ENCODE data around the gene ACCSL. TPM values are rescaled to one million over a fixed set of nuclear protein-coding genes. Genes with fewer than 3 reads are reported as not detected.

The ACCSL gene
- total RNA-seq, 1 experiment from 2014 or later = not detected

DNA sequence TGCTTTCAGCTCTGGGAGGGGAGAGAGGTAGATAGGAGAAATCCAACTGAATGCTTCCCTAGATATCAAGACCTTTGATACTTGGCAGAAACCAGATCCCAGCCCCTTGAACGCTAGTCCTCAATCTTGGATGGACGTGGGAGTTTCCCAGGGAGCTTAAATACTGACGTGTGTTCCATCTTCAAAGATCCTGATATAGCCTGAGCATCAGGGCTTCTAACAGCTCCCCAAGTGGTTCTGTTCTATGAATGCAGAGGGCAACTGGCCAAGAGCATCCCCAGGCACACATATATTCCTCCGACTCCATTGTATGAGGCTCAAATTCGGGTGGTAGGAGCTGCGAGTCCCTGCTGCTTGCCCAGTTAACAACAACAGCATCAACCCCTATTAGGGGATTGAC lies 9.6 kb downstream of the ACCSL start:
- no peak for DNase-seq (ENCODE audit: low spot score)

DNA sequence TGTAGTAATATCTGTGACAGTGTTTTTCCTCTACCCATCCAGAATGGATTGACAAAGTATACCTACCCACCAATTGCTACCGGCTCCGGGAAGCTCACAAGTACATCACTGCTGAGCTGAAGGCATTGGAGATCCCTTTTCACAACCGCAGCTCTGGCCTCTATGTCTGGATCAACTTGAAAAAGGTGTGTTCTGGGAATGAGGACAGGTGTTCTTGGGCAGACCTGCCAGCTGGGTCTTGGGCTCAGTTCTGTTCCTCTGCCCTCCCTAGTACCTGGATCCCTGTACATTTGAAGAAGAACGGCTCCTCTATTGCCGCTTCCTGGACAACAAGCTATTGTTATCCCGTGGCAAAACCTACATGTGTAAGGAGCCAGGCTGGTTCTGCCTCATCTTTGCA lies 10.5 kb downstream of the ACCSL start:
- DNase-seq (ENCODE audit: low spot score) = no peak

DNA sequence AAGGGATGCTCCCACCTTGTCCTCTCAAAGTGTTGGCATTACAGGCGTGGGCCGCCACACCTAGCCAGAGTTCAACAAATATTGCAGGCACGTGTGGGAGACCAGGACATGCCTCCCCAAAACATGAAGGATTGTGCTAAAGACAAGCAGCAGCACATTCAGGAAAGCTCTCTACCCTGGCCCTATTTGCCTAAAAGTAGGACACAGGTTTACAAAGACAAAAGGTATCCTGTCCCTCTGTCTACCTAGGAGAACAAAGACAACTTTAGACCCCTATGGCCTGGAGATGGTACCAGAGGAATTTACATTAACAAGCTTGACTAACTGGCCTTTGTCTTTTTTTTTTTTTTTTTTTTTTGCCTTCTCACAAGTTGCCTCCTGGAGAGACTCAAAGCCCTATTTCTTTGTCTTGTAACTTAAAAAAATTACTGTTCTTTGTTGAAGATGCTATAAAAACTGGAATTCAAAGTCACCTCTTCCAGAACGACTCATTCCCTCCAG lies 17.4 kb downstream of the ACCSL start:
- no peak for DNase-seq (ENCODE audit: low spot score)

DNA sequence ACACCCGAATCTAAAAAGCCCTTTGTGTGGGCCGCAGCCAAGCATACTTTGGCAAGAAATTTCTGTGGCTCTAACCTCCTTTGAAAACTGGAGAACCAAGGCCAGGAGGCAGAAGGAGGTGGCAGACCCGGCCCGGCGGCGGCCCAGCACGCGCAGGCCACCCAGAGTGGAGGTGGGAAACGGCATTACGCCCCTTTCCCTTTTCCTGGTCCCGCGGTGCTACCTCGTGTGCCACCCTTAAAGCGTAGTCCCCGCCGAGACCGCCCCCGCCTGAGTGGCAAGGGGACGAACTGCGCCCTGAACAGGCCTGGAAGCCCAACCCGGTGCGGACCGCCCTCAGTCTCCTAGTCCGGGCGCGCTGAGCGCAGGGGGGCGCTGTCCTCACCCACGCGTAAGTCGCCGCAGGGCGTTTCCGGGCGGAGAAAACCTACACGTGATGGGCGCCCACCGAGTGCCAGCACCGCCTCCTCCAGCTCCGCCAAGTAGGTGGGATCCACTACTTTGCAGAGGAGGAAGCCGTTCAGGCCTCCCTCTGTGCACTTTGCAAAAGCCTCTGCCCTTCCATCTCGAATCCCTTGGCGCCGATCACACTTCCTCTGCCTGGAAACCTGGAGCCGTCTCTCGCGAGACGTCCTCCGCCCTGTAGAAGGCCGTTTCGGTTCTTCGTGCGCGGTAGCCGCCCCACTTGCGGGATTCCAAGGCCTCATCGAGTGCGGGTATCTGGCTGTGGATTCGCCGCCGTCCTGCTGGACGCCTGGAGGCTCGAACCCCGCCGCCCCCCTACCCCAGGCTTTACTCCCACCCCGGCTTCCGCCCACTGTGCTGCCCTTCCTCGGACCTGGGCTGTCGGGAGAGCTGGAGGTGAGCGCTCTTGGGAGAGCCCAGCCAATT lies 18.3 kb downstream of the ACCSL start, which contains the start of gene ACCS:
Gene ACCS, plus strand, starts transcription at position 430 of the 891 bp plus-strand sequence. CDS start 1,358 bp downstream, outside the sequence.
- DNase-seq (ENCODE audit: low spot score) = peak; percentile 84

DNA sequence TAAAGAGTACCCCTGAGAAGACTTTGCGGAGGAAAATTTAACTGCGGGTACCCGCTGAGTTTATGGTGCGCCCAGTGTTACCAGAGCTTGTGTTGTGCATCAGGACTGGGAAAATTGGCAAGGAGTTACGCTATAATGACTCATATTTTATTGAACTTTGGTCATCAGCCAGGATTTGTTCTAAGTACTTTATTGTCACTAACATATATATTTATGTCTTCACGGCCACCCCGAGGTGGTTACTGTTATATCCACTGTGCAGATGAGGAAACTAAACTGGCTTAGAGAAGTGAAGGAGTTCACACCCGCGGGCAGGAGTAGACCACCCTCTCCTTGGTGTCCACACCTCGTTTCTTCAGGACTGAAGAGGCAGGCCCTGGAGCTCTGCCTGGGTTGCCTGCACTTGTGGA lies 19.0 kb downstream of the ACCSL start:
- DNase-seq (ENCODE audit: low spot score) = peak; percentile 66

DNA sequence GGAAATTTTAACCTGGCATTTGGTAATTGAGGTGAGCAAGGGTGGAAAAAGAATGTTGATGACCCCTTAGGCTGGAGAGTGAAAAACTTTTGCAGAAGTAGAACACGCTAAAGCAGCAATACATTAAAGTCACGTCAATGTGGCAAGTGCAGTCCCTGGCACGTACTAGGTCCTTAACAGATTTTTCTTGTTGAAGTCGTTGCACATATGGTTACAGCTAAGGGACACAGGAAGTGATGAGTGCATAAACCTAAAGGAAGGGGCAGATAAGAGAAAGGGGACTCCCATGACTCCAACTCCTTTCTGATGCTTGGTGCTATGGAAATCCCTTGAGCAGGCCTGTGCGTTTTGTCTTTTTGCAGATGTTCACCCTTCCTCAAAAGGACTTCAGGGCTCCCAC lies 19.5 kb downstream of the ACCSL start:
- DNase-seq (ENCODE audit: low spot score) = no peak

DNA sequence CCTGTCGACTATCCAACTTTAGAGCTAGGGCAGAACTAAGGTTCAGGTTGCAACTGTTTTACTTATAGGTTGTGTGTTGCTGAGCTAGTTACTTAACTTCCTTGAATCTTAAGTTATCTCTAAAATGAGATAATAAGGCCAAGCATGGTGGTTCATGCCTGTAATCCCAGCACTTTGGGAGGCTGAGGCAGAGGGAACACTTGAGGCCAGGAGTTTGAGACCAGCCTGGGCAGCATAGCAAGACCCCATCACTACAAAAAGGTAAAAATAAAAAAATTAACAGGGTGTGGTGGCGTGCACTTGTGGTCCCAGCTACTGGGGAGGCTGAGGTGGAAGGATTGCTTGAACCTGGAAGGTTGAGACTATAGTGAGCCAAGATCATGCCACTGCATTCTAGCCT lies 20.4 kb downstream of the ACCSL start:
- DNase-seq (ENCODE audit: low spot score) = no peak

DNA sequence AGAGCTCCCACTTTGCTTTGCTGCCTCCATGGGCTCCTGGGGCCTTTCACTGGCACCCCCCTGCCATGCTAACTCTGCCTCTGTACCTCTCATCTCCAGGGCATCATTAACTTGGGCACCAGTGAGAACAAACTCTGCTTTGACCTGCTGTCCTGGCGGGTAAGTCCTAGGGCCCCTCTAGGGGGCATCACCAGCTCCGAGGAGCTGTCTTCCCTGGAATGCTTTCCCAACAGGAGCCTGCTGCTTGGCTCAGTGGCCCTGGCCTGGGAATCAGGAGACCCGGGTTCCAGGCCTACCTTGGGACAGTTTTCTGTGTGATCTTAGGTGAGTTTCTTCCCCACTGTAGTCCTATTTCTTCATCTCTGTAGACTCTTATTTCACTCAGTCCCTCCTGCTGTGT lies 23.4 kb downstream of the ACCSL start:
- DNase-seq (ENCODE audit: low spot score) = no peak

DNA sequence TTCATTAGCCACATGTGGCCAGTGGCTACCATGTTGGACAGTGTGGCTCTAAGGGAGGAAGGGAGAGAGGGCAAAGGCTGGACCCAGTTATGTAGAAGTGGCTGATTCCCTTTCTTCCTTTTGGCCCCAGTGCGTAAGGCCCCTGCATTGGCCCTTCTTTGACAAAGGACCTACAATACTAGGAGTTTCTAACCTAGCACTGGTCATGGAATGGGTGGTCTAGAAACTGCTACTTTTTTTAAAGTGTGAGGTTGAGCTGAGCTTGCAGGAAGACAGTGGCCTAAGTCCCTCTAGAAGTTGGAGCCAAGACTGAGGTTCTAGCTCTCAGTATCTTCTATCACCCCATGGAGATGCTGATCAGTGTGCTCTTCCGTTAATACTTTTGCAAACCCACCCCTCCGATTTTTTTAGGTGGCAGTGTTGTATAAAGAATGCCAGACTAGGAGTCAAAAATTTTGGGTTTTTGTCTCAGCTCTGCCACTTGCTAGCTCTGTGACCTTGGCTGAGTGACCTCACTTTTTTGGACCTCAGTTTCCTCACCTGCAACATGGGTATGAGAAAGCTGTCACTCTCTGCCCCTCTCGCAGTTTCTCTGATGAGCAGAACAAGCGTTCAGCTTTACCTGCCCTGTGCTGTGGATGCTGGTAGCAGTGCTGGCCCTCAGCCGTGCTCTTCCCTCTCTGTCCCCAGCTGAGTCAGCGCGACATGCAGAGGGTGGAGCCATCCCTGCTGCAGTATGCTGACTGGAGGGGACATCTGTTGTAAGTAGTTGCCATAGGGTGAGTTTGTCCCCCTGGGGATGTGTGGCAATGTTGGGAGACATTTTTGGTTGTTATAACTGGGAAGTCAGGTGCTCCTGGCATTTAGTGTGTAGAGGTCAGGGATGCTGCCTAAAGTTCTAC lies 25.2 kb downstream of the ACCSL start:
- DNase-seq (ENCODE audit: low spot score) = no peak

DNA sequence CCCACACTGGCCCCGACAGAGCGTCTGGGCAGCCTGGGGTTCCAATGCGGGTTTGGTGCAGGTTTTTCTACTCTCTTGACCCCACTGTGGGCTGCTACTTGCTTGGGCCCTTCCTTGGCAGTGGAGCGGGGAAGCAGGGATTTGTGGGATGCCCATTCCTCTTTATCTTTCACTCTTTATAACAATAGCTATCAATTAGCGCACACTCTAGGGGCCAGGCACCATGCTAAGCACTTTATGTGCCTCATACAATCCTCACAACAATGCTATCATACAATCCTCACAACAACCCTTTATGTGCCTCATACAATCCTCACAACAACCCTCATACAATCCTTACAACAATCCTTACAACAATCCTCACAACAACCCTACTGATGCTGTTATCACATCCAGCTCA lies 31.0 kb downstream of the ACCSL start:
- DNase-seq (ENCODE audit: low spot score) = no peak

DNA sequence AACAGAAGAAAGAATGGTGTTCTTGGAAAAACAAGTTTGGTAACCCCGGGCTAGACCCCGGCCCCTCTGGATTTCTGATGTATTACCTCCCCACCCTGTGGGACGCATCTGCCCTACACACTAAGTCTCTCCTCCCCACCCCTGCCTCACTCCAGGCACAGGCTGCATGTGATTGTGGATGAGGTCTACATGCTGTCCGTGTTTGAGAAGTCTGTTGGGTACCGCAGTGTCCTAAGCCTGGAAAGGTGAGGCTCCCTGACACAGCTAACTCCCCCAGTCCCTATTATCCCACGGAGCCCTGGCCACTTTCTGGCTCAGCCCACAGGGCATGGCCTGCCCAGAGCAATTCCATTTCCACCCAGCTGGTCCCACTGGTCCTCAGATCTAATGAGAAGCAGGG lies 31.6 kb downstream of the ACCSL start:
- no peak for DNase-seq (ENCODE audit: low spot score)

DNA sequence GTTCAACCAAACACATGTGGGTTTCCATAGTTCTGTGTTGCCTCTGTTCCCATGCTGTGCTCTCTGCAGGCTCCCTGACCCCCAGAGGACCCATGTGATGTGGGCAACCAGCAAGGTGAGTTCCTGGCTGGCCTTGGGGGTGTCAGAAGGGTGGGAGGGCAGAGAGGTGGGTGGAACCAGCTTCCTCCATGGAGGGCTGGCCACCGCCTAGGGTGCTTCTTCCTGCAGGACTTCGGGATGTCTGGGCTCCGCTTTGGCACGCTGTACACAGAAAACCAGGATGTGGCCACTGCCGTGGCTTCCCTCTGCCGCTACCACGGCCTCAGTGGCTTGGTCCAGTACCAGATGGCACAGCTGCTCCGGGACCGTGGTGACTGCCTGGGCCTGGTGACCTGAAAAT lies 33.2 kb downstream of the ACCSL start:
- DNase-seq (ENCODE audit: low spot score) = no peak

DNA sequence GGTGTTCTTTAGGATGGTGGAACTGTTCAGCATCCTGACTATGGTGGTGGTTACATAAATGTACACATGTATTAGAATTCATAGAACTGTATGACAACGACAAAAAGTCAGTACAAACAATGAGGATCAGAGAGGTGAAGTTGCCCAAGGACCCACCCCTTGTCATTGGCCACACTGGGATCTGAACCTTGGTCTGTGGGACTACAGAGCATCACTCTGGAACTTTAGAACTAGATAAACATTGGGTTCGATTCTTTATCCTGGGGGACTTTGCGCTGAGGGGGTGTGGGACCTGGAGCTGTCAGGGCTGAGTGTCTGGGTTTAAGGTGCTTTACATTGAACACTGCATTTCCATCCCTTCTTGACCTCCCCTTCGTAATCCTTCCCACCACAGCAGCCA lies 34.9 kb downstream of the ACCSL start:
- no peak for DNase-seq (ENCODE audit: low spot score)

DNA sequence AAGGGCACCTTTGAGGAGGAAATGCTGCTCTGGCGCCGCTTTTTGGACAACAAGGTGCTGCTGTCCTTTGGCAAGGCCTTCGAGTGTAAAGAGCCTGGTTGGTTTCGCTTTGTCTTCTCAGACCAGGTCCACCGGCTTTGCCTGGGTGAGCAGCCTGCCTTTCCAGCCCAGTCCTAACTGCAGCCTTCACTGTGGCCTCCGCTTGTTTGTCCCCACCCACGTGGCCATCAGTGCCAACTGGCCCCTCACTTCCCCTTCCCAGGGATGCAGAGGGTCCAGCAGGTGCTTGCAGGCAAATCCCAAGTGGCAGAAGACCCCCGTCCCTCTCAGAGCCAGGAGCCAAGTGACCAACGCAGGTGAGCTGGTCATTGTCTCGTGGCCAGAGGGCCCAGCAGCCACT lies 35.7 kb downstream of the ACCSL start:
- DNase-seq (ENCODE audit: low spot score) = no peak

DNA sequence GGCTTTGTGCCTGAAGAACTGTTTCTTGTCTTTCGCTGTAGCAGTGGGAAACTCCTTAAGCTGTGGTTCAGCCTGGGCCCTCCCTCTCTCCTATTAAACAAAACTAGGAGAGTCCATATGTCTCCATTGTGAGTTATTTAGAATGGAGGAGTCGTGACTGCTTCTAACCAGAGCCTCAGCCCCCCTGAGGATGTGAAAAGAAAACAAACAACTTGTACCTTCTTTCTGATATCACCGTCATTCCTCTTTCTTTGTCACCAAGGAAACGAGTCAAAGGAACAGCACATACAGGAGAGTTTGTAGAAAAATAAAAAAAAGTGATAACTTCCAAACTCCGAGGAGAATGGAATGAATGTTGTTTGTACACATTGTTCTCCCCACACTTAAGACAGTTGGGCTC lies 36.1 kb downstream of the ACCSL start:
- no peak for DNase-seq (ENCODE audit: low spot score)

DNA sequence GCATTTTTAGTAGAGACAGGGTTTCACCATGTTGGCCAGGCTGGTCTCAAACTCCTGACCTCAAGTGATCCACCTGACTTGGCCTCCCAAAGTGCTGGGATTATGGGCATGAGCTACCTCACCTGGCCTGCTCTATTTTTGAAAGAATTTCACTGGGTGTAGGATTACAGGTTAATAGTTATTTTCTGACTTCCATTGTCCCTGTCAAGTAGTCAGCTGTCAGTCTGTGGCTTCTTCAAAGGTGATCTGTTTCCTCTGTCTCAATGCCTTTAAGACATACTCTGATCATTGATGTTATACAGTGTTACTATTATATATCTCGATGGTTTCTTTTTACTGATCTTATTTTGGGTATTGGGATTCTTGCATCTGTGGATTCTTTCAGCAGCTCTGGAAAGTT lies 37.5 kb downstream of the ACCSL start:
- DNase-seq (ENCODE audit: low spot score) = no peak

DNA sequence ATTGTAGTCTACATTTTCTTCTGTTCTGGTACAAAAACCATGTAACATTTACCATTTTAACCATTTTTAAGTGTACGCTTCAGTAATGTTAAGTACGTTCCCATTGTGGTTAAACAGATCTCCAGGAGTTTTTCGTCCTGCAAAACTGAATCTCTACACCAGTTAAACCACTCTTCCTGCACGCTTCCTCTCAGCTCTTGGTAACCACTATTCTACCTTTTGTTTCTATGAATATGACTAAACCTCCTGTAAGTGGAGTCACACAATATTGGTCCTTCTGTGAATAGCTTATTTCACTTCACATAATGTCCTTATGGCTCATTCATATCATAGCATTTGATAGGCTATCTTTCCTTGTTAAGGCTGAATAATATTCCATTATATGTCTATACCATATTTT lies 40.6 kb downstream of the ACCSL start:
- DNase-seq (ENCODE audit: low spot score) = no peak

DNA sequence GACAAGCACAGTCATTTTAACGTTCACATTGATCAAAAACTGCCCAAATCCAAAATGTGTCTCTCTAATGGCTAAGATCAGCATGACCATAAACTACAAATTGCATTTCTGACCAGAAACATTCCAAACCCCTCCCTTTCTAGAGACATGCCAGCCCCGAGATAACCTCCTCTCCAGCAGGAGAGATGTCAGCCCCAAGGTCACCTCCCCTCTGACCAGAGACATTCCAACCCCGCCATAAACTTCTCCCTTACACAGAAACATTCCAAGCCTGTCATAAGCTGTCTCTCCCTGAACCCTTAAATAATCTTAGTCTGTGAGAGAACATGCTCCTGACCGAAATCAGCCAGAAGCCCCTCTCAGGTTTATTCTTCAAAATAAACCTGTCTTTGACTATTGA lies 41.1 kb downstream of the ACCSL start:
- no peak for DNase-seq (ENCODE audit: low spot score)

DNA sequence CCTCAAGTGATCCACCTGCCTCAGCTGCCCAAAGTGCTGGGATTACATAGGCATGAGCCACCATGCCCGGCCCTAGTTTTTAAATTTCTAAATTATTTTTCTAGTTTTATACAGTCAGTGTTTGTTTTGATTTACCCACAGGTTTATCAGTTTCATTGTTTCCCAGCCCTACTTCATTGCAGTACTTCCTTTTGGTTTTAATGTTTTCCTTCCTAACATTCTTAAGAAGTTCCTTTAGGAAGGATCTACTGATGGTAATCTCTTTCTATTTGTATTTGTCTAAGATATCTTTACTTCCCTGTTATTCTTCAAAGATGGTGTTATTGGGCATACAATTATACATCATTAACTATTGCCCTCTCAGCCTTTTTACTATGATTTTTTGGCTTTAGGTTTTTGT lies 42.8 kb downstream of the ACCSL start:
- no peak for DNase-seq (ENCODE audit: low spot score)

DNA sequence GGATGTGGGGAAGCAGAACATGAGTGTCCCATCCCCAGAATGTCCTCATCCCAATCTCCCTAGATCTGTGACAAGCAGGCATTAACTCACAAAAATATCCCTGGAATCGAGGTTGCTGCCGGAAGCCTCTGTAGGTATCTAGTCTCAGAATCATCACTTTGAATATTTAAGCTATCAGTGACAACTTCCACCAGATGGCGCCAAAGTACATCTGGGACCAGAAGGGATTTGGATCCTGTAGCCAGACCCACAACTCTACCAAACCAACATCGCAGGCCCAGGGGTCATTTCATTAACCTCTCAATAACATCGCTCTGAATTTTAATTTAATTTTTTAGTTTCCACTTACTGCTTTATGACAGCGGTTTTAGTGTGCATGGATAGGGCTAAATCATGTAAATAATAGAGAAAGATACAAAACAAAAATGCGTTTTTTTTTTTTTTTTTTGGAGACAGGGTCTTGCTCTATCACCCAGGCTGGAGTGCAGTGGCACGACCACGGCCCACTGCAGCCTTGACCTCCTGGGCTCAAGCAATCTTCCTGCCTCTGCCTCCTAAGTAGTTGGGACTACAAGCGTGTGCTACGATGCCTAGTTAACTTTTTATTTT lies 46.6 kb downstream of the ACCSL start:
- DNase-seq (ENCODE audit: low spot score) = peak; percentile 79

DNA sequence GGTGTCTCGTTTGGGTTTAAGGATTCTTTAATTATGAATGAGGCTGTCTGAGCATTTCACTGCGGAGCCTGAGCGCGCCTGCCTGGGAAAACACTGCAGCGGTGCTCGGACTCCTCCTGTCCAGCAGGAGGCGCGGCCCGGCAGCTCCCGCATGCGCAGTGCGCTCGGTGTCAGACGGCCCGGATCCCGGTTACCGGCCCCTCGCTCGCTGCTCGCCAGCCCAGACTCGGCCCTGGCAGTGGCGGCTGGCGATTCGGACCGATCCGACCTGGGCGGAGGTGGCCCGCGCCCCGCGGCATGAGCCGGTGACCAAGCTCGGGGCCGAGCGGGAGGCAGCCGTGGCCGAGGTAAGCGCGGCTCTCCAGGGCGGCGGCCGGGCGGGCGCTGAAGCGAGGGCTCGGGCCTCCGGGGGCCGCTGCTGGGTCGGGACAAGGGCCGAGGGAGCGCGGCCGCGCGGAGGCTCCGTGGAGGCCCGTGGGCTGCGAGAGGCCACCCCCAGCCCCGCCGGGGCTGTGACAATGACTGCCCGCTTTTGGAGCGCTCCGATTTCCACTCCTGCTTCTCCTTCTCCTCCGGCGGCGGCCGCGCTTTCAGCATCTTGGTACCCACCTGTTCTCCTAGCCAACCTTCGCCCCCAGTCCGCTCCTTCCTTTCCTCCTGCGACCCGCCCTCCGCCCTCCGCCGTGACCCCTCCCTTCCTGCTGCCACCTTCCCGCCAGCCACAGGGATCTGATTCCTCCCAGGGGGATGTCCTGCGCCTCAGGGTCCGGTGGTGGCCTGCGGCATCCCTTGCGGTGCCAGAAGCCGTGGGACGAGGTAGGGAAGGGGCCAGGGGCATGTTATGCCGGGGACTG lies 48.0 kb downstream of the ACCSL start, which contains the start of gene EXT2:
Gene EXT2, plus strand, starts transcription at position 173 of the 854 bp plus-strand sequence. CDS start 12,035 bp downstream, outside the sequence.
- DNase-seq (ENCODE audit: low spot score) = peak; percentile 74
